HepG2 (cell line): ENCODE results near the gene MISP3. TPM values are rescaled to one million over a fixed set of nuclear protein-coding genes. Genes with fewer than 3 reads are reported as not detected.

Source experiments
- ATAC-seq: fragments of 200-7000 bp; cut with Tn5 transposase; 3 replicates; pipeline ENCODE4 v1.9.1; 2020; ENCODE audit warnings: mild to moderate bottlenecking, moderate library complexity
- BruUV-seq: library from RNA; stranded (reverse); fragments of 400-500 nt; replicated peaks from 2 replicates; lab custom pipeline; 2021; lab: Mats Ljungman, UMichigan
- CTCF ChIA-PET: fragments of 300-600 bp; formaldehyde crosslinking; extraction: SDS; loops from one replicate; lab custom pipeline; 2021; ENCODE audit warnings: low total read pairs, inconsistent platforms, low intra/inter-chr PET ratio; lab: Yijun Ruan, JAX
- POLR2A ChIA-PET: fragments of 350-600 bp; sonication (Branson Sonifier 250); formaldehyde crosslinking; loops from one replicate; lab custom pipeline; 2020; ENCODE audit warnings: antibody characterized with exemption, inconsistent platforms; lab: Yijun Ruan, JAX
- DNase-seq: peaks from one replicate; pipeline ENCODE4 v3.0.0-alpha.2; 2015; ENCODE audit warnings: low spot score
- FAIRE-seq: peaks from 3 replicates; lab custom pipeline; 2011; peaks lifted over from hg19 to GRCh38; lab: Jason Lieb, UNC
- H2AFZ ChIP-seq: one replicate; pipeline ENCODE4 v1.6.1; 2011; ENCODE audit warnings: low read length, inconsistent platforms
- H3K27ac ChIP-seq: fragments of 300-600 bp; 3 replicates; pipeline ENCODE4 v1.8.0; 2011; ENCODE audit warnings: mixed run types, mild to moderate bottlenecking, mixed read lengths, low read length, inconsistent platforms; ENCODE audit not compliant: insufficient read depth; ENCODE audit errors: extremely low read length
- H3K27me3 ChIP-seq, 2 experiments: fragments of 200-600 bp in 1 of 2; 2 replicates in 1 of 2; 3 replicates in 1 of 2; pipeline versions ENCODE4 v1.6.0 to v1.8.0; 2011; ENCODE audit warnings: low read length in 2 of 2, mild to moderate bottlenecking in 2 of 2, moderate library complexity in 2 of 2, inconsistent platforms in 1 of 2; ENCODE audit not compliant: insufficient read depth in 2 of 2, control insufficient read depth in 1 of 2
- H3K36me3 ChIP-seq, 2 experiments: fragments of 200-600 bp in 1 of 2; replicated peaks in 1 of 2; 2 replicates in 1 of 2; 3 replicates in 1 of 2; pipeline versions ENCODE4 v1.5.1 to v1.8.0; 2011; ENCODE audit warnings: low read length in 2 of 2, inconsistent platforms in 1 of 2; ENCODE audit not compliant: insufficient read depth in 2 of 2, control insufficient read depth in 1 of 2
- H3K4me1 ChIP-seq: 2 replicates; pipeline ENCODE4 v1.5.1; 2012; ENCODE audit warnings: low read length, inconsistent platforms; ENCODE audit not compliant: insufficient read depth
- H3K4me2 ChIP-seq: 2 replicates; pipeline ENCODE4 v1.6.0; 2011; ENCODE audit warnings: low read depth, low read length, inconsistent platforms
- H3K4me3 ChIP-seq, 3 experiments: fragments of 200-600 bp in 1 of 3; sonication (generic), shearing (Covaris generic) in 1 of 3; replicated peaks in 1 of 3; 2 replicates each; pipeline ENCODE4 v1.5.1; 2011 to 2016; ENCODE audit warnings: low read length in 3 of 3, inconsistent platforms in 2 of 3, low read depth in 2 of 3, mild to moderate bottlenecking in 2 of 3, control low read depth in 1 of 3, mixed read lengths in 1 of 3; ENCODE audit not compliant: insufficient read depth in 1 of 3
- H3K79me2 ChIP-seq: one replicate; pipeline ENCODE4 v1.6.1; 2011; ENCODE audit warnings: low read length, inconsistent platforms; ENCODE audit not compliant: insufficient read depth
- H3K9ac ChIP-seq: 2 replicates; pipeline ENCODE4 v1.6.0; 2011; ENCODE audit warnings: mild to moderate bottlenecking, low read depth, low read length, inconsistent platforms; ENCODE audit not compliant: insufficient read depth
- H3K9me3 ChIP-seq: 2 replicates; pipeline ENCODE4 v1.5.1; 2012; ENCODE audit warnings: mild to moderate bottlenecking, low read length
- H4K20me1 ChIP-seq: 2 replicates; pipeline ENCODE4 v1.6.0; 2011; ENCODE audit warnings: inconsistent platforms, mild to moderate bottlenecking, low read length, moderate library complexity; ENCODE audit not compliant: insufficient read depth
- ATF7 ChIP-seq, 2 experiments: fragments of 450-650 bp in 1 of 2; sonication (generic) in 1 of 2; formaldehyde crosslinking in 1 of 2; IDR thresholded peaks; 2 replicates each; pipeline versions ENCODE4 v1.4.0 to v1.6.1; 2016 to 2020; ENCODE audit warnings: antibody characterized with exemption in 1 of 2, mild to moderate bottlenecking in 1 of 2, missing genetic modification reagents in 1 of 2
- ELF3 ChIP-seq: IDR thresholded peaks from 2 replicates; pipeline ENCODE4 v1.6.1; 2016; ENCODE audit warnings: missing genetic modification reagents, missing compliant biosample characterization
- HMGXB3 ChIP-seq: sonication (generic); formaldehyde crosslinking; IDR thresholded peaks from 2 replicates; pipeline ENCODE4 v1.4.0; 2020; ENCODE audit warnings: missing genetic modification reagents, borderline replicate concordance
- NFRKB ChIP-seq: fragments of 450-650 bp; IDR thresholded peaks from 2 replicates; pipeline ENCODE4 v1.6.1; 2017
- NR2F1 ChIP-seq, 2 experiments: fragments of 450-650 bp in 1 of 2; formaldehyde crosslinking in 1 of 2; IDR thresholded peaks; 2 replicates each; pipeline versions ENCODE4 v1.5.0 to v1.6.1; 2016 to 2020; ENCODE audit warnings: mild to moderate bottlenecking in 1 of 2, missing compliant biosample characterization in 1 of 2, missing genetic modification reagents in 1 of 2, moderate library complexity in 1 of 2
- SNAI1 ChIP-seq: sonication (generic); formaldehyde crosslinking; IDR thresholded peaks from 2 replicates; pipeline ENCODE4 v1.5.0; 2020; ENCODE audit warnings: mild to moderate bottlenecking, missing genetic modification reagents, borderline replicate concordance
- SRF ChIP-seq: IDR thresholded peaks from 2 replicates; pipeline ENCODE4 v1.6.1; 2011; ENCODE audit warnings: mild to moderate bottlenecking, low read depth, low read length, moderate library complexity
- TBX2 ChIP-seq: sonication (generic); formaldehyde crosslinking; IDR thresholded peaks from 2 replicates; pipeline ENCODE4 v1.5.0; 2020; ENCODE audit warnings: missing genetic modification reagents, mild to moderate bottlenecking, borderline replicate concordance
- ZNF235 ChIP-seq: sonication (generic); formaldehyde crosslinking; IDR thresholded peaks from 2 replicates; pipeline ENCODE4 v1.8.1; 2023; ENCODE audit warnings: mild to moderate bottlenecking, missing genetic modification reagents, borderline replicate concordance
- ZNF337 ChIP-seq: sonication (generic); formaldehyde crosslinking; IDR thresholded peaks from 2 replicates; pipeline ENCODE4 v1.5.1; 2020; ENCODE audit warnings: missing genetic modification reagents, low read depth, mild to moderate bottlenecking, borderline replicate concordance
- ZNF550 ChIP-seq: sonication (generic); formaldehyde crosslinking; IDR thresholded peaks from 2 replicates; pipeline ENCODE4 v1.4.0; 2020; ENCODE audit warnings: mild to moderate bottlenecking, missing genetic modification reagents, borderline replicate concordance
- ZNF619 ChIP-seq: sonication (generic); formaldehyde crosslinking; IDR thresholded peaks from 2 replicates; pipeline ENCODE4 v1.4.0; 2020; ENCODE audit warnings: mild to moderate bottlenecking, missing genetic modification reagents
- ZNF704 ChIP-seq: sonication (generic); formaldehyde crosslinking; IDR thresholded peaks from 2 replicates; pipeline ENCODE4 v1.8.1; 2023; ENCODE audit warnings: mild to moderate bottlenecking, inconsistent platforms, moderate library complexity, missing genetic modification reagents, borderline replicate concordance
- ZNF747 ChIP-seq: sonication (generic); formaldehyde crosslinking; IDR thresholded peaks from 2 replicates; pipeline ENCODE4 v1.8.1; 2023; ENCODE audit warnings: missing genetic modification reagents, mild to moderate bottlenecking, borderline replicate concordance
- ZNF850 ChIP-seq: sonication (generic); formaldehyde crosslinking; conservative IDR thresholded peaks from 2 replicates; pipeline ENCODE4 v1.9.0; 2021; ENCODE audit warnings: mild to moderate bottlenecking, missing genetic modification reagents
- WGBS: methylation state at CpG from one replicate; pipeline ENCODE4 v1.1.6; 2017; ENCODE audit warnings: low lambda C conversion rate; 5-methylcytosine and 5-hydroxymethylcytosine counted together
- in situ Hi-C: cut with HindIII; loops from 2 replicates; pipeline ENCODE4 v1.10.0; 2017; ENCODE audit warnings: low pct_unique_long_range_greater_than_20kb; ENCODE audit not compliant: extremely low pct_ligation_motif_present
- intact Hi-C: fragments of 100-400 bp; cut with micrococcal nuclease; formaldehyde crosslinking; loops from one replicate; pipeline ENCODE4 v1.10.0; 2022; ENCODE audit not compliant: unreplicated experiment
- polyA plus RNA-seq, 8 experiments: library from polyadenylated mRNA; depleted of rRNA in 3 of 8; stranded (reverse) in 7 of 8; unstranded in 1 of 8; fragments of >200 nt; fragmentation: Illumina TruSeq in 4 of 8; extraction: Trizol in 4 of 8; gene quantifications; 2 replicates each; pipeline versions ENCODE4 v1.2.1 to v1.2.3, GENCODE V29; 2011 to 2016; ENCODE audit warnings: low read depth in 4 of 8, missing spikeins in 1 of 8, mixed read lengths in 1 of 8; ENCODE audit not compliant: insufficient read depth in 1 of 8
- total RNA-seq, 5 experiments: library from RNA; depleted of rRNA; stranded (reverse); fragments of >200 nt; fragmentation: Illumina TruSeq; extraction: Trizol; gene quantifications; 2 replicates each; pipeline ENCODE4 v1.2.3, GENCODE V29; 2016; ENCODE audit warnings: low read depth in 1 of 5
- TF ChIP-seq, protein P1 (sequence below): IDR thresholded peaks from 2 replicates; pipeline ENCODE4 v1.6.1; 2012; ENCODE audit warnings: low read length, improper control_type of control experiment

The MISP3 gene
- total and polyA plus RNA-seq, 2 of the 13 experiments (the other 11 are each of a cell fraction or from before 2014, with no cell fraction given), result 2.5 to 5.4 TPM

DNA sequence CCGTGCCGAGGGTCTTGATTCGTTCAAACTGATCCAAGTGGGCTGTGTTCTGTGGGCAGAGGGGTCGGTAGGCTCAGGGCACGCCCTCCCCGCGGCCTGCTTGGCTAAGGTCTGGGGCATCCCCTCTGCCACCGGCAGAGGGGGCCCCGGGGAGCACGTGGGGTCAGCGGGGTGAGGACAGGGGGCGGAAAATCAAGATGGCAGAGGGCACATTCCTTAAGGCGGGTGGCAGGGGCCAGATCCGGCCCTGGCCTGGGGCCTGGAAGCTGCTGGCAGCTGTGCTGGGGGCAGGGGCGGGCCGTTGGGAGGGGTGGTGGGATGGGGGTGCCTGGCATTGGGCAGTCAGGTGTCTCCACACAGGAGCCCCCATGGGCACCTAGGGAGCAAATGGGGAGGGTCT lies 34.3 kb downstream of the MISP3 start:
- WGBS, result 95% methylated on average over 15 of the region's 16 CpGs
- CTCF ChIA-PET, result no interaction called here
- TF ChIP-seq ZNF619, result no peak
- no peak for TF ChIP-seq ZNF337 (CRISPR knock-in tag)
- no peak for TF ChIP-seq NFRKB
- TF ChIP-seq SNAI1 (CRISPR knock-in tag), result no peak
- no peak for TF ChIP-seq ZNF235 (CRISPR knock-in tag)
- no peak for TF ChIP-seq TBX2 (CRISPR knock-in tag)
- TF ChIP-seq ELF3 (CRISPR knock-in tag), result no peak
- no peak for TF ChIP-seq ZNF704
- TF ChIP-seq, protein P1, sequence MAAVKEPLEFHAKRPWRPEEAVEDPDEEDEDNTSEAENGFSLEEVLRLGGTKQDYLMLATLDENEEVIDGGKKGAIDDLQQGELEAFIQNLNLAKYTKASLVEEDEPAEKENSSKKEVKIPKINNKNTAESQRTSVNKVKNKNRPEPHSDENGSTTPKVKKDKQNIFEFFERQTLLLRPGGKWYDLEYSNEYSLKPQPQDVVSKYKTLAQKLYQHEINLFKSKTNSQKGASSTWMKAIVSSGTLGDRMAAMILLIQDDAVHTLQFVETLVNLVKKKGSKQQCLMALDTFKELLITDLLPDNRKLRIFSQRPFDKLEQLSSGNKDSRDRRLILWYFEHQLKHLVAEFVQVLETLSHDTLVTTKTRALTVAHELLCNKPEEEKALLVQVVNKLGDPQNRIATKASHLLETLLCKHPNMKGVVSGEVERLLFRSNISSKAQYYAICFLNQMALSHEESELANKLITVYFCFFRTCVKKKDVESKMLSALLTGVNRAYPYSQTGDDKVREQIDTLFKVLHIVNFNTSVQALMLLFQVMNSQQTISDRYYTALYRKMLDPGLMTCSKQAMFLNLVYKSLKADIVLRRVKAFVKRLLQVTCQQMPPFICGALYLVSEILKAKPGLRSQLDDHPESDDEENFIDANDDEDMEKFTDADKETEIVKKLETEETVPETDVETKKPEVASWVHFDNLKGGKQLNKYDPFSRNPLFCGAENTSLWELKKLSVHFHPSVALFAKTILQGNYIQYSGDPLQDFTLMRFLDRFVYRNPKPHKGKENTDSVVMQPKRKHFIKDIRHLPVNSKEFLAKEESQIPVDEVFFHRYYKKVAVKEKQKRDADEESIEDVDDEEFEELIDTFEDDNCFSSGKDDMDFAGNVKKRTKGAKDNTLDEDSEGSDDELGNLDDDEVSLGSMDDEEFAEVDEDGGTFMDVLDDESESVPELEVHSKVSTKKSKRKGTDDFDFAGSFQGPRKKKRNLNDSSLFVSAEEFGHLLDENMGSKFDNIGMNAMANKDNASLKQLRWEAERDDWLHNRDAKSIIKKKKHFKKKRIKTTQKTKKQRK, result no peak
- TF ChIP-seq ZNF747 (CRISPR knock-in tag), result no peak
- TF ChIP-seq HMGXB3 (CRISPR knock-in tag), result no peak
- no peak for TF ChIP-seq ATF7 (IDR thresholded peaks at IDR 0.05)
- TF ChIP-seq ATF7 (CRISPR knock-in tag; IDR thresholded peaks at IDR 0.05), result no peak
- TF ChIP-seq SRF, result no peak
- no peak for TF ChIP-seq ZNF850 (CRISPR knock-in tag)
- no peak for TF ChIP-seq ZNF550 (CRISPR knock-in tag)
- no peak for TF ChIP-seq NR2F1 (CRISPR knock-in tag; IDR thresholded peaks at IDR 0.05)

More for the DNA sequence above, 34.3 kb downstream of the MISP3 start:
- POLR2A ChIA-PET, result no interaction called here
- Histone ChIP-seq H3K79me2 (no peaks in the 10 kb centered on the region), H3K4me3 (no peak overlapping the region), H3K27me3 (no peaks in the 10 kb centered on the region), H3K9me3 (no peaks in the 10 kb centered on the region), H3K4me1 (peaks cover 14% of the 10 kb centered on the region), H2AFZ (no peak overlapping the region), H3K36me3 (peaks cover 7 to 14% of the 10 kb centered on the region in 2 experiments; a peak in 4 of 5 replicates), H3K4me2 (no peak overlapping the region), H3K9ac (no peak overlapping the region), H4K20me1 (no peaks in the 10 kb centered on the region), H3K27ac (no peak overlapping the region)
- intact Hi-C loops, result no loop called here
- DNase-seq (no peak), ATAC-seq (no peak), FAIRE-seq (no peak)
- in situ Hi-C loops, result no loop called here
- no TSS peak for BruUV-seq
